HG02759 (cell line): ENCODE measurements around the gene APOD.

Experiments
- ATAC-seq: cut with Tn5 transposase; IDR thresholded peaks from one replicate; pipeline ENCODE4 v1.9.1; 2021; ENCODE audit warnings: mild to moderate bottlenecking, moderate library complexity; ENCODE audit not compliant: unreplicated experiment

Gene APOD

DNA sequence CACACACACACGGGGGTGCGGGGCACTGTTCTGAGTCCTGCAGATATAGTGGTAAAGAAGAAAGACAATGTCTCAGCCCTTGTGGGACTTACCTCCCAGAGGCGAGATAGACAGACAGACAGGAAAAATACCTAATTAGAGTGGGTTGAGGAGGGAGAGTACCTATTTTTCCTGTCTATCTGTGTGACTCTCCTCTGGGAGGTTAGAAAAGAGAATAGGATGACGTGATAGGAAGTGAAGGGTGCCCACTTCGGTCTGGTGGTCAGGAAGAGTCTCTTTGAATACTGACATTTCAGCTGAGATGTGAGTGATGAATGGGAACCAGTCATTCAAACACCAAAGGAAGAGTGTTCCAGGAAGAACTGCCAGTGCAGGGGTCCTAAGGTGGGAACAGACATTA lies 4.1 kb upstream of the APOD start:
- no peak for ATAC-seq

DNA sequence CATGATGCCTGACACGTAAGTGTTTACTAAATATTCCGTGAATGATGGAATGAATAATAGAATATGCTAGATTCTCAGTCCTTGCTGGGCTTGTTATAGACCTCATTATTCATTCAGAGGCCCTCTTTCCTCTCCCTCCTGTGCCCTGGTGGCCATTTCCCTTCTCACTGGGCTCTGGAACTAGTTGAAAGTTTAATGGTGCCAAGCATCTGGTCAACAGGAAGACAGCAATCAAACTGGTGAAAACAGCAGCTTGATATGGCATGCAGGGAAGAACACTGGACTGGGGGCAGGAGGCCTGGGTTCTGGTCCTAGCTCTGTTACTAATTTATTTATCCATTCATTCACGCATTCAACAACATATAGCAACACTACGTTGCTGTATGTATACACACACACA lies 3.7 kb upstream of the APOD start:
- ATAC-seq, result no peak

DNA sequence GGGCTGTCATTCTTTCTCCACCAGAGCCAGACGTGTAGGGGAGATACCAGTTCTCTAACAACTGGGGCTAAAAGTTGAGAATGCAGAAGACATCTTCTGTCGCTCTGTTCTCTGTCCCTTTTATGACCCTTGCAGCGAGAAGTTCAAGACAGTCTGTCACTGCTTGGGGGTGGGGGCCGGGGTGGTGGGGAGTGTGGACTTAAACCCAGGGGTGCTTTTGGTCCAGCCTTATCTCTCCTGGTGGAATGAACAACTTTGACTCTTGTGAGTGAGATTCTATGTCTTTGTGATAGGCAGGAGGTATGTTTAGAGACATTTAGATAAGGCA lies 767 bp upstream of the APOD start:
- ATAC-seq, result no peak

DNA sequence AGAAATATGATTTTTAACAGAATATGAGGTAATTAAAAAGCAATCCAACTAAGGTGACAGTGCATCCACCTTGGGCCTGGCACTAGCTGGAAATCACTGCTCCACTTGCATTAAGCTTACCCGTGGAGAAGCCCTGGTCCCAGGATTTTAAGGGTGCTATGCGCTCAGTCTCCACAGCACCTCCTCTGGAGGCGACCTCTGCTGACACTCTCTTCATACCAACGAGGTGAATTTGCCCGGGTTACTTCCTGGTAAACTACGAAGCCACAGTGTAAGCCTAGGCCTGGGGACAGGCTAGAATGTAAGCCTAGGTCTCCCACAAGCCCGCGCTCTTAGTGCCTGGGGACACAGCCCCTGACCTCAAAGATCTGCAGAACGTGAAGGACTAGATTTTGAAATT lies 793 bp downstream of the APOD start:
- no peak for ATAC-seq

DNA sequence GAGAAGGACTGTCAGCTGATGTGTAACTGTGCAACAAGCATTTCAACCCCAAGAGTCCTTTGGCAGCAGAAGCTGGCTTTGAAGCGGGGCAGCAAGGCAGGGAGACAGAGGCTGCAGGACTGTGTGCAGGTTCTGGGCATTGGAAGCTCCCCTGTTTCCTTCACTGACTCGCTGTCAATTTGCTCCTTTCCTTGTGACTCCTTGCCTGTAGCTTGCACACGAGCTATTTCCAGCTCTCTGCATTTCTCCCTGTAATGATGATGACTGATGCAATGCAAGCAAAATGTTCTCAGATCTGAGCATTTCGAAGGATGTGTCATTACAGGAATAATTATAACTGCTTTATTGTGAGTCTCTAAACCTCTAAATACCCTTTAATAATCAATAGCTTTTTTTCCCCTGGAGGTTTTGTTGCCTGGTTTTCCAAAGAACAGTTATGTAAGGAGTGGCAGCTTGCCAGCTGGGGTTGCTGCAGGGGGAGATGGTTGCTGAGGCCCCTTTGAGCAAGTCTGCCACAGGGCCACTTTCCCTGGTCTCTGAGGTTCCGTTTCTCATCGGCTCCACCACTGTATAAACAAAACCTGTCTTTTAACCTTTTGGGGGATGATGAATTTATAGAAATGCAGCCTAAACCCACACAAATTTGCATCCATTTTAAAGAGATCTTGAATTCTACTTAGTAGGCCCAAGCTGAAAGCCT lies 2.8 kb downstream of the APOD start:
- ATAC-seq, result no peak

DNA sequence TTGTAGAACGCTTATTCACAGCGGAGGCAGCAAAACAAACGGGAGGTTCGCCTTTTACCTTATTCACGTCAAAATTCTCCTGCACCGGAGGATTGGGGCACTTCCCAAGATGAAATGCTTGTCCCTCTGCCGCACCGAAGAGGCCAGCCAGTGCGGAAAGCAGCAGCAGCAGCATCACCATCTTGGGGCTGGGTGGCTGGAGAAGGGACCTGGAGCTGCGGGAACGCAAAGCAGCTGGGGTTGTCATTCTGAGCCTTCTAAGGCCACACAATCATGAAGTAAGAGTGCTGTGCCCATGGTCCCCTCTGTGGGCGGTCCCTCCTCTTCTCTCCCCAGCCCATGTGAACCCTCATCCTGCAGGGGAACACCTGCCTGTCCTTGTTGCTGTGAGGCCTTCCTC lies 4.5 kb downstream of the APOD start:
- no peak for ATAC-seq

DNA sequence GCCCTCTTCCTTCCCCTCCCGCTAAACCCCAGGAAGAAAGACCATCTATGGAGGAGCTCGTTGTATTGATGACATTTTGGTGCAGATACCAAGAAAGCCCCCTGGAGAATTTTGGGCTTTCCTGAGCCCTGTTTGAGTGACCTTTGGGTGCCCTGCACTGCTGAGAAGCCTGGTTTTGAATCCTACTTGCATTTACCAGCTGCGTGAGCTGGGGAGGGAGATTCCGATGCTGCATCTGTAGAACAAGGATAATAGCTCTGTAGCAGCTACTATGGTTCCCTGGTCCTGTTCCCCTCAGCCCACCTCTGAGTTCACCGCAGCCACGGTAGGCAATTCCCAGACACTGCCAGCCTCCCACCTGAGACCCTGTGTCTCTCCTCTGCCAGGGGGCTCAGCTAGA lies 5.2 kb downstream of the APOD start:
- ATAC-seq, result no peak

DNA sequence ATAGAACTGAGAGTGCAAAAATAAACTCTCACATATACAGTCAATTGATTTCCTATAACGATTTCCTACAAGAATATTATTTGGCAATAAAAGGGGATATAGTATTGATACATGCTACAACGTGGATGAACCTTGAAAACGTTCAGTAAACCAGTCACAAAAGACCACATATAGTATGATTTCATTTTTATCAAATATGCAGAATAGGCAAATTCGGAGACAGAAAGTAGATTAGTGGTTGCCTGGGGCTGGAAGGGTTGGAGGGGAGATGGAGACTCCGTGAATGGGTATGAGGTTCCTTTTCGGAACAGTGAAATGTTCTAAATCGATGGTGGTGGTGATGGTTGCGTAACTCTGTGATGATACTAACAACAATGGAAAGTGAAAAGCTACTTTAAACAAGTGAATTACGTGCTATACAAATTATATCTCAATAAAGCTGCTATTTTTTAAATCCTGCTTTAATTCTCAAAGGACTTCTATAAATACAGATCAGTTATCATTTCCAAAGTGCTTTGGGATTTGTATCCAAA lies 6.0 kb downstream of the APOD start:
- ATAC-seq, result no peak

DNA sequence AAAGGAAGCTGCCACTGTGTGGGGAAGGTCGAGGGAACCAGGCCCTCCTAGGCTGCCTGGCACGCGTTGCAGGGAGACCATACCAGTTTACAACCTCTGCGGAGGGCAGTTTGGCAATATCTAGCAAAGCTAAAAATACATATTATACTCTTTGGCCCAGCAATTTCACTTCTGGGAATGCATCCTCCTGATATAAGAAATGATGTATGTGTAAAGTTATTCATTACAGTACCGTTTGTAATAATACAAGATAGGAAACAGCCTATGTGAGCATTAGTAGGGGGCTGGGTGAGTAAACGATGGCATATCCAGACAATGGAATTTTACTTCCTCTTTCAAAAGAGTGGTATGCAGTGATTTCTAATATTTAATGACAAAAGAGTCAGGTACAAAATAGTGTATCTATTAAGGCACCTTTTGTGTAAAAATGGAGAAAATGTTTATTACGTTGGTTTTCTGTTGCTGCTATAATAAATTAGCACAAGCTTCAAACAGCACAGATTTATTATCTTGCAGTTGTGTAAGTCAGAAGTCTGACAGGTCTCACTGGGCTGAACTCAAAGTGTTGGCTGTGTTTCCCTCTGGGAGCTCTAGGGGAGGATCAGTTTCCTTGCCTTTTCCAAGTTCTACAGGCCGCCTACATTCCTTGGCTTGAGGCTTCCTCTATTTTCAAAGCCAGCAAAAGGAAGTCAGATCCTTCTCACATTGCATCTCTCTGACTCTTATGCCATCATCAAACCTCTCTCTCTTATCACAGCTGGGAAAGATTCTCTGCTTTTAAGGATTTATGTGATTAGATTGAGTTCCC lies 9.0 kb downstream of the APOD start:
- ATAC-seq, result no peak

DNA sequence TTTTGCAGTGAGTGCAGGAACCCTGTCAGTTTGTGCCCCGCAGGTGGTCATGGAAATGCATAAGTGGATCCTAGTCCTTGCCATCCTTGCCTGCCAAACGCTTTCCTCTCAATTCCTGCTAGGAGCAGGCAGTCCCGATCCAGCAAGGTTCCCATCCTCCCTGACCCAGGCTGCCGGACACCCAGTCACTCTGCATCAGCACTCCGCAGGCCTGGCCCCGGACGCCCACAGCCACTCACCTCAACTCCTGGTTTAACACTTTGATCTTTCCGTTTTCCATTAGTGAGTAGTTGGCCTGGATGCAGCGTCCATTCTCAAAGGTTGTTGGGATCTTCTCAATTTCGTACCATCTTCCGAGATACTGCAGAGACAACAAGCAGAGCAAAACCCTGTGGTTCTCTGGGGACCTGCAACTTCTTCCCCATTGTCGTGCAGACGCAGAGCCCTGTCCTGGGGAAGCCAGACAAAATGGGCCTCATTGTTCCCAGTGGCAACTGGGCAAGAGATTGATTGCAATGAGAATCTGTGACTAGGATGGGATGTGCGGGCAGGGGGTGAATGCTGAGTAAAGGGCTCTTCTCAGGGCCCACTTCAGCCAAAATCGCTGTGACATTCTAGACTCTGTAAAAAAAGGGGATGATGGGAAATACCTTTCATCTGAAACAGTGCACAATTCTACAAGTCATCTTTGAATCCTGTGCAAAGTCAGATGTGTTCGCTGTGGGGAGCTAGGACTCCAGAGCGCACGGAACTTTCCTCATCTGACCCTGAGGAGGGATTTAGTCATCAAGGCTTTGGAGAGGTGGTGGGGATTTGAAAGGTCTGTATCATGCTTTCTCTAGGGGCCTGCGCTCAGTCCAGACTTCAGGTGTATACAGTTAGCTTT lies 9.9 kb downstream of the APOD start:
- ATAC-seq, result no peak

DNA sequence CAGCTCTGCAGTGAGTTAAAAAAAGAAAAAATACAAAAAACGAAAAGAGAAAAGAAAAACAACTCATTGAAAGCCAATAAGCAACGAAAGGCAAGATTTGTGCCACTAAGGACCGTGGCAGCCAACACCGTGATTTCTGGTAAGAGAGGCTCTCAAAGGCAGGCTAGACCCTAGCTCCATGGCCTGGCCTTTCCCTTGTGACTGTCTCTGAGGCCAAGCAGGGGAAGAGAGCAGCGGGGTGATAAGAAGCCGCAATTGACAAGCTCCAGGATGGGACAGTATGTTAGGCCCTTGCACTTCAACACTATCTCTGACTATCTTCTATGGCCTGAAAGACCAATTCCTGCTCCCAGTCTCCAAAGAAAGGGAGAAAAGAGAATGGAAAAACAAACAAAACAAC lies 12.4 kb downstream of the APOD start:
- no peak for ATAC-seq

DNA sequence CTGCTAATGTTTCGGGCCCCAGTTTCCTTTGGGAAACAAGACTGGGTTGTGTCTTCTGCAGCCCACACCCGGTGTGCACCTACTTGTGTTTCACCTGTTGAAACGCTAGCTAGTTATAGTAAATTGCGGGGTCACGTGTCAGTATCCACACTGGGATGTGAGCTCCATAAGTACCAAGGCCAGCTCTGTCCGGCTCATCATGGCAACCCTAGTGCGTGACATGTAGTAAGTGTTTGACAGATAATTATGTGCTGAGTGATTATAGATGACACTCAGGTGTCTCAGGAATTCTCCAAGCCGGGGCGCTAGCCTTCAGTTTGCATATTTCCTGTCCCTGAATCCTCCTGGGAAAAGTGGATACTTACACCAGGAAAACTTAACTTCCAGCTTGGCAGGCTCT lies 12.8 kb downstream of the APOD start:
- ATAC-seq, result no peak

DNA sequence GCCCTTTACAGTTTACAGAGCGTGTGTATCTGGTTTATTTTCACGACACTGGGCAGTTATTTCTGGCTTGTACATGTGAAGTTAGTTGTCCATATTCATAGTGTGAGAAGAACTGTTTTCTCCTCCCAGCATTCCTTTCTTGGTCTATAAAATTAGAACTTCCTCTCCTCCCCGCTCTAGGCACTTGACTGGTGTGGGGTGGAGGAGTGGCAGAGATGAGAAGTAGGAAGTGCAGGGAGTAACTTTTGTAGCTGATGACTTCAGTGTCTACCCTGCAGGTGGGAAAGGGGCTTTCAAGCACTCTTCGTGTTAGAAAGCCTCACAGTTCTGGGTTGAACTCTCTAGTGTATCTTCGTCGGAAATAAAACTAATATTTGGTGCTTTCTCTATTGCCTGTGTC lies 13.4 kb downstream of the APOD start:
- no peak for ATAC-seq

DNA sequence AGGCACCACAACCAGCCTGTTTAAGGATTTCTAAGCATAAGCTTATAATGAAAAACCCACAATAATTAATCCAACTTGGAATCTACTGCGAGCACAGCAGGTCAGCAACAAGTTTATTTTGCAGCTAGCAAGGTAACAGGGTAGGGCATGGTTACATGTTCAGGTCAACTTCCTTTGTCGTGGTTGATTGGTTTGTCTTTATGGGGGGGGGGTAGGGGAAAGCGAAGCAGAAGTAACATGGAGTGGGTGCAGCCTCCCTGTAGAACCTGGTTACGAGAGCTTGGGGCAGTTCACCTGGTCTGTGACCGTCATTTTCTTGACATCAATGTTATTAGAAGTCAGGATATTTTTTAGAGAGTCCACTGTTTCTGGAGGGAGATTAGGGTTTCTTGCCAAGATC lies 15.1 kb downstream of the APOD start:
- ATAC-seq, result no peak

DNA sequence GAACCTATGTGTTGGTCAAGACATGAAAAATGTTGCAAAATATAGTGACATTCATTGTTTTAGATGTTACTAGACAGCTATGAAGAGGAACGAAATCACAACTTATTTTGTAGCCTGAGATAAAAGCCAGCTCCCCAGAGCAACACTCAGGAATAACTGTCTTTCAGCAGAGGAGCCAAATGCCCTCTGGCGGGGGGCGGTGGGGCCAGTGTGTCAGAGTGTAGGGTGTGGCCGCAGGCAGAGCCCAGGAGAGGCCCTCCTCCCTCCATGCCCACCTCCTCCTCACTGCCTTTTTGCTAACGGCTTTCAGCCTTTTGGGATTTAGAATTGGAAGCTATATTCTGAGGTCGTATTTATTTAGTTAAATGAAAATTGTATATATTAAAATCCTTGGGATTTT lies 16.9 kb downstream of the APOD start:
- ATAC-seq, result no peak

DNA sequence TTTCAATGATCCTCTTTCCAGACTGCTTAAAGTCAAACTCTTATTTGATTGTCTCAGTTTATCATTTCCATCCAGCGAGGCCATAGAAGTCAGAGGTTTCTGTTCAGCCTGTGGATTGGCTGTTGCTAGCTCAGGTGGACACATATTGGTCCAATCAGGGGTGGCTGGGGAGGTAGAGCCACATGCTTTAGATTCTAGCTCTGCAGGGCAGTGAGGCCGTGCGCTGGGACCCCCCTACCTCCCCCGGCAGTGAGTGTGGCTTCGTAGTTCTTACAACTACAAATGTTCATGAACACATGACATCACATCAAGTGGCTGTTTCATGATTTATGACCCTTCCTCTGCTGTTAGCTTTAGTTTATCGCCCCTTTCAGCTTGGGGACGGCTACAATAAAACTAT lies 18.0 kb downstream of the APOD start:
- ATAC-seq, result no peak

DNA sequence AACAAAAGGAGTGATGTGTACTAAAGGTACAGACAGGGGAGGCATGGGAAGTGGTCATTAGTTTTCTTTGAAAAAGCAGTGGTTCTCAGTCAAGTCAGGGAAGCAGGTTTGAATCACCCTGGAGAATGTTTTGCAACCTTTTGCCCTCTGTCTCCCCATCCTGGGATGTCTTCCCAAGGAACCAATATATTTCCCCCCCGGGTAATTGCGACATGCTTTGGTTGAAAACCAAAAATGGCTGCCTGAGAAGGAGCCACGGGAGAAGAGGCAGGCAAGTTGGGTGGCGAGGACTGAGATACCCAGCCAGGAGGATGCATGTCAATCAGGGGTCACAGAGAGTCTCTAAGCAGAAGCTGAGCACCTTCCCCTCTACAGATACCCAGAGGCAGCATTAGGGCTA lies 20.4 kb downstream of the APOD start:
- ATAC-seq, result no peak

DNA sequence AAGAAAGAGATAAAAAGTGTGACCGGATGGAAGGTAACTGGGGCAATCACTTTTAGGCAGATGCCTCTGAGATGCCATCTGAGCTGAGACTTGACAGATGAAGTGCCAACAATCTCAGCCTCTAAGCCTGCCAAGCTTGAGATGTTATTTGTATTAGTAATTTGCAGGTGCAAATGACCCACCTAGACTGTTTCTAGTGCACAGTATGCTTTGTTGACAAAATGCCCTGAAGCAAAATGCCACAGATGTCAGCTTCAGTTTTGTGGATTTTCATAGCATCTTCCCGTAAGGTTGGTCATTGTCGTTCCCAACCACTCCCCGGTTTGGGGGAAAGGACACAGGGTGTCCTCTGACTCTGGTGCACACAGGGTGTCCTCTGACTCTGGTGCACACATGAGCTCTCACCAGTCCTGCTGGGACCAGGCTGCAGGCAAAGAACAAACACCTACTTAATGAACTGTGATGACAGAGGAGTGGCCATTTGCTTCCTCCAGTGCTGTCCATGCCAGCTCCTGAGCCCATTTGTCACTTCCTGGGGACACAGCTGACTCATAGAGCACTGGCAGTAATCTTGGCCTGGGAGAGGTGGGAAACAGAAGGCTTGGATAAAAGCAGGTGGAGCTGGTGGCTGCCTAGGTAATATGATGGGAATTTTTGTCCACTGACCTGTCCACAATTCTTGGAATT lies 23.9 kb downstream of the APOD start:
- no peak for ATAC-seq

DNA sequence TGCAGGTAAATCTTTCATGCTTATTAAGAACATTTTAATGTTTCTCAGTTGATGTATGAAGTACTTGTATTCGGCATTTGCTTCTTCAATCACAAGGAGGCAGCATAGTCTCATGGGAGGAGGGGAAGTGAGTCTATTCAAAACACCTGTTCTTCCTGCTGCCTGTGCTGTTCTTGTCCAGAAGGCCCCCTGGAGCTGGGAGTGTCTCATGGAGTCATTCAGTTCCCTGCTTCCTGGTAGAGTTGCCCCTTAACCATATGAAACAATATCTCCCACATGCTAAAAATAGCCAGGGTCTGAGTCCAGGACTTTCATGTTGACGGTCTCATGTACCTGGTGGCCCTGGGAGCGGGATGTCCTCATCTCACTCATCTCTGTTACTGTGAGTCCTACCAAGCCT lies 25.1 kb downstream of the APOD start:
- no peak for ATAC-seq

DNA sequence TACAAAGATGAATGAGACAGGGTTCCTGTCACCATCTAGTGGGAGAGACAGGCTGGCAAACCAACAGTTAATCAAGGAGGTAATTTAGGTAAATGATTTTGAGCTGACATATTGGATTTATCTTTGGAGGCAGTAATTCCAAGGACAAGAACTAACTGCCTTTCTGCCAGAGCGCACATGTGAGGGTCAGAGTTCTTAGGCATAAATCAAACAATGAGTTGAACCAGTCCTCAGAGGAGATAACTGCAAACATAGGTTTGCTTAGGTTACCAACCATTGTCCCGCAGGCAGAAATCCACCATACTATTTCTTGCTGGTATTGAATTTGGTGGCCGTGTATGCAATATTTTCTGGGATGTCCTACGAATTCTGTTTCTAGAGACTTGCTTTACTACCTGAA lies 26.4 kb downstream of the APOD start:
- no peak for ATAC-seq

DNA sequence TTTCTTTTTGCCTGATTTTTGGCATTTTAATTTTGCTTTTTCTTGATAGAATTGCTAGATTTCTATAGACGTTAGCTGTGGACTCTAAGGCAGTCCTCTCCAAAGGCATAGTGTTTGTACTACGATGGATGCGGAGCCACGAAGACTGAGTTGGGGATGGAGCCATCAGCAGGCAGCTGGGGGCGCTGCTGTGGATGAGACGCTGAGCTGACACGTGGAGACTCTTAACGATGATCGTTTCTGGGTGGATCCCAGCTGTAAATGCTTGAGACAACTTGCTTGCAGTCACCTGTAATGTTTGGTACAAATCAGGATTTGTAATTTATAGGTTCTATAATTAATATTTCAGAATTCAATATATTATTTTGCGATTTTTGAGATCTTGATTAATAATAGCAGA lies 27.4 kb downstream of the APOD start:
- no peak for ATAC-seq
